ENCODE results near the gene MAP3K4.

DNA sequence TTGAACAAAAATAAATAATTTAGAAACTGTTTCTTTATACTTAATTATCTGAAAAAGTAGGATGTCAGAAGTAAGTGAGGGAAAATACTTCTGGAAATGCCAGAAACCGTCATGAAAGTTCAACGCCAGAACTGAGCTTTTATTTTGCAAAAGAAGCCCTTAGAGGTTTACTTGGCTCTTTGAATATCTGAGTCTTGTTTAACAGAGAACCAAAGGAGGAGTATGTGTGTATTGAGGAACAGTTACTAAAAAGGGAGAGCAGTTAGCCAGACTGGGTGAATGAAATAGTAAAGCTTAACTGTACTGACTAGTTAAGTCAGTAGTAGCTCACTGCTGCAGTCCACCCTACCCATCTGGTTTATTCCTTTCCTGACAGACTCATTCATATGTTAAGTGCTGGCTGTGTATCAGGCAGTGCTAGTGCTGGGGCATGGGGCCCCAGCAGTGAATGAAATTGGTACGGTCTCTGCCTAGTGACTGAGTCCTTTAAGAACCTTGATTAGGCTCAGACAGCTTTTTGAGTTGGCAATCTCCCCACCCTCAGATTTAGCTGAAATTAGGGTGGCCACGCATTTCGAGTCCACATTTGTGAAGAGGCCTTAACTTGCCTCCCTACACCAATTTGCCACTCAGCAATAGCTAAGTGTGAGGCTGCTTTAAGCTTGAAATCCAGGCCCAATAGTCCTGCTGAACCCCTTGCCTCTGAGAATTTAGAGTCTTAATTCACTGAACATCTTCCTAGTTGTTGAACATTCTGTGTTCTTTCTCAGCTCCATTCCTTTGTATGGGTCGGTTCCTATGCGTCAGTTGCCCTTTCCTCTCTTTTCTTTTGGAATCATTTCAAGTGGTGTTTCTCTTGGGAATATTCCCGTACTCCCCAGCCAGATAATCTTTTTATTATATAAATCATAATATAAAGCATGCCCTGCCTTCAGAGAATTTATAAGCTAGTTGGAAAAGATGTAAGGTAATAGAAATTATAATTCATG, 20.2 kb downstream of the MAP3K4 start:
- TF ChIP-seq, protein P1, sequence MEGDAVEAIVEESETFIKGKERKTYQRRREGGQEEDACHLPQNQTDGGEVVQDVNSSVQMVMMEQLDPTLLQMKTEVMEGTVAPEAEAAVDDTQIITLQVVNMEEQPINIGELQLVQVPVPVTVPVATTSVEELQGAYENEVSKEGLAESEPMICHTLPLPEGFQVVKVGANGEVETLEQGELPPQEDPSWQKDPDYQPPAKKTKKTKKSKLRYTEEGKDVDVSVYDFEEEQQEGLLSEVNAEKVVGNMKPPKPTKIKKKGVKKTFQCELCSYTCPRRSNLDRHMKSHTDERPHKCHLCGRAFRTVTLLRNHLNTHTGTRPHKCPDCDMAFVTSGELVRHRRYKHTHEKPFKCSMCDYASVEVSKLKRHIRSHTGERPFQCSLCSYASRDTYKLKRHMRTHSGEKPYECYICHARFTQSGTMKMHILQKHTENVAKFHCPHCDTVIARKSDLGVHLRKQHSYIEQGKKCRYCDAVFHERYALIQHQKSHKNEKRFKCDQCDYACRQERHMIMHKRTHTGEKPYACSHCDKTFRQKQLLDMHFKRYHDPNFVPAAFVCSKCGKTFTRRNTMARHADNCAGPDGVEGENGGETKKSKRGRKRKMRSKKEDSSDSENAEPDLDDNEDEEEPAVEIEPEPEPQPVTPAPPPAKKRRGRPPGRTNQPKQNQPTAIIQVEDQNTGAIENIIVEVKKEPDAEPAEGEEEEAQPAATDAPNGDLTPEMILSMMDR (IDR thresholded peaks at IDR 0.05): no peak
- TF ChIP-seq POLR2A (IDR thresholded peaks at IDR 0.05): no peak
